Measurements from ENCODE around the gene C6orf62.
"Not testable (repeated sequence)": the region's sequence is repeated elsewhere in the genome, so short reads cannot be mapped to it uniquely, and the experiment has no call there.

C6orf62 gene

GRCh38 chr6:24683297-24684296, 35.4 kb downstream of the C6orf62 start:
- no peaks in the 10 kb centered on the region for H3K36me3 ChIP-seq (ENCODE audit: insufficient read depth, low read length)
- H3K27ac ChIP-seq: peak overlapping the region; percentile 61
- TF ChIP-seq FOXP2 (optimal IDR thresholded peaks at IDR 0.05; ENCODE audit: control extremely low read depth, extremely low read length, insufficient read depth) (no peak), POLR2AphosphoS5 (IDR thresholded peaks at IDR 0.05; ENCODE audit: borderline replicate concordance, low read depth, low read length) (no peak), EZH2 (IDR thresholded peaks at IDR 0.05) (no peak)
- DNase-seq (ENCODE audit: low read depth, low spot score): peak; percentile 37
- H3K4me3 ChIP-seq: peak overlapping the region; percentile 37
- no peaks in the 10 kb centered on the region for H3K9me3 ChIP-seq (ENCODE audit: low read depth, low read length)
- H3K9ac ChIP-seq (ENCODE audit: insufficient read length): no peak overlapping the region

GRCh38 chr6:24680582-24680981, 38.4 kb downstream of the C6orf62 start:
- TF ChIP-seq EZH2 (IDR thresholded peaks at IDR 0.05) (no peak), FOXP2 (optimal IDR thresholded peaks at IDR 0.05; ENCODE audit: control extremely low read depth, extremely low read length, insufficient read depth) (no peak), POLR2AphosphoS5 (IDR thresholded peaks at IDR 0.05; ENCODE audit: borderline replicate concordance, low read depth, low read length) (no peak)

GRCh38 chr6:24678792-24679352, 40.1 kb downstream of the C6orf62 start:
- DNase-seq (ENCODE audit: low read depth, low spot score); H3K27ac ChIP-seq; H3K4me3 ChIP-seq; H3K9ac ChIP-seq (ENCODE audit: insufficient read length); H3K9me3 ChIP-seq (ENCODE audit: low read depth, low read length); H3K36me3 ChIP-seq (ENCODE audit: insufficient read depth, low read length): not testable (repeated sequence)

More at GRCh38 chr6:24680582-24680981, 38.4 kb downstream of the C6orf62 start:
- no peak for DNase-seq (ENCODE audit: low read depth, low spot score)
- no peaks in the 10 kb centered on the region for H3K9me3 ChIP-seq (ENCODE audit: low read depth, low read length)
- H3K36me3 ChIP-seq (ENCODE audit: insufficient read depth, low read length): no peaks in the 10 kb centered on the region
- H3K27ac ChIP-seq: no peak overlapping the region
- H3K9ac ChIP-seq (ENCODE audit: insufficient read length): no peak overlapping the region
- H3K4me3 ChIP-seq: no peak overlapping the region

- Histone ChIP-seq H3K27ac (no peak overlapping the region), H3K9ac (ENCODE audit: insufficient read length) (no peak overlapping the region), H3K36me3 (ENCODE audit: insufficient read depth, low read length) (no peaks in the 10 kb centered on the region), H3K9me3 (ENCODE audit: low read depth, low read length) (no peaks in the 10 kb centered on the region; the same call in 1 of the 2 replicates), H3K4me3 (no peak overlapping the region)
- DNase-seq (ENCODE audit: low read depth, low spot score): no peak
- TF ChIP-seq POLR2AphosphoS5 (IDR thresholded peaks at IDR 0.05; ENCODE audit: borderline replicate concordance, low read depth, low read length): no peak
- TF ChIP-seq EZH2 (IDR thresholded peaks at IDR 0.05): no peak
- TF ChIP-seq FOXP2 (optimal IDR thresholded peaks at IDR 0.05; ENCODE audit: control extremely low read depth, extremely low read length, insufficient read depth): no peak
Observed at GRCh38 chr6:24673625-24674024, 45.3 kb downstream of the C6orf62 start.

GRCh38 chr6:24672620-24673182, 46.3 kb downstream of the C6orf62 start:
- DNase-seq (ENCODE audit: low read depth, low spot score): no peak
- Histone ChIP-seq H3K36me3 (ENCODE audit: insufficient read depth, low read length) (no peaks in the 10 kb centered on the region), H3K9me3 (ENCODE audit: low read depth, low read length) (no peaks in the 10 kb centered on the region; the same call in 1 of the 2 replicates), H3K27ac (no peak overlapping the region), H3K4me3 (no peak overlapping the region), H3K9ac (ENCODE audit: insufficient read length) (no peak overlapping the region)
- no peak for TF ChIP-seq FOXP2 (optimal IDR thresholded peaks at IDR 0.05; ENCODE audit: control extremely low read depth, extremely low read length, insufficient read depth)
- TF ChIP-seq EZH2 (IDR thresholded peaks at IDR 0.05): no peak
- TF ChIP-seq POLR2AphosphoS5 (IDR thresholded peaks at IDR 0.05; ENCODE audit: borderline replicate concordance, low read depth, low read length): no peak

GRCh38 chr6:24671077-24671476, 47.9 kb downstream of the C6orf62 start:
- H3K4me3 ChIP-seq; H3K27ac ChIP-seq; H3K9ac ChIP-seq (ENCODE audit: insufficient read length); H3K9me3 ChIP-seq (ENCODE audit: low read depth, low read length); H3K36me3 ChIP-seq (ENCODE audit: insufficient read depth, low read length); DNase-seq (ENCODE audit: low read depth, low spot score): not testable (repeated sequence)

GRCh38 chr6:24670492-24670891, 48.5 kb downstream of the C6orf62 start:
- H3K9me3 ChIP-seq (ENCODE audit: low read depth, low read length); H3K27ac ChIP-seq; DNase-seq (ENCODE audit: low read depth, low spot score); H3K4me3 ChIP-seq; H3K36me3 ChIP-seq (ENCODE audit: insufficient read depth, low read length); H3K9ac ChIP-seq (ENCODE audit: insufficient read length): not testable (repeated sequence)

- Histone ChIP-seq H3K9me3 (ENCODE audit: low read depth, low read length) (no peaks in the 10 kb centered on the region; the same call in 1 of the 2 replicates), H3K27ac (no peak overlapping the region), H3K36me3 (ENCODE audit: insufficient read depth, low read length) (peaks cover 16% of the 10 kb centered on the region), H3K9ac (ENCODE audit: insufficient read length) (no peak overlapping the region), H3K4me3 (no peak overlapping the region)
- TF ChIP-seq EZH2 (IDR thresholded peaks at IDR 0.05) (no peak), FOXP2 (optimal IDR thresholded peaks at IDR 0.05; ENCODE audit: control extremely low read depth, extremely low read length, insufficient read depth) (no peak), POLR2AphosphoS5 (IDR thresholded peaks at IDR 0.05; ENCODE audit: borderline replicate concordance, low read depth, low read length) (no peak)
- DNase-seq (ENCODE audit: low read depth, low spot score): no peak
Observed at GRCh38 chr6:24668997-24669361, 50.0 kb downstream of the C6orf62 start.

- H3K9ac ChIP-seq (ENCODE audit: insufficient read length); H3K9me3 ChIP-seq (ENCODE audit: low read depth, low read length); DNase-seq (ENCODE audit: low read depth, low spot score); H3K27ac ChIP-seq: not testable (repeated sequence)
- H3K4me3 ChIP-seq: peak overlapping the region; percentile 97
- peaks cover 22% of the 10 kb centered on the region for H3K36me3 ChIP-seq (ENCODE audit: insufficient read depth, low read length)
Observed at GRCh38 chr6:24668066-24668996, 50.6 kb downstream of the C6orf62 start.
